GM18868 (cell line): Measurements from ENCODE around the gene BRCC3.

Experiments
- ATAC-seq: cut with Tn5 transposase; IDR thresholded peaks from one replicate; pipeline ENCODE4 v1.9.1; 2021; ENCODE audit warnings: mild to moderate bottlenecking, moderate library complexity; ENCODE audit not compliant: unreplicated experiment

The BRCC3 gene

DNA sequence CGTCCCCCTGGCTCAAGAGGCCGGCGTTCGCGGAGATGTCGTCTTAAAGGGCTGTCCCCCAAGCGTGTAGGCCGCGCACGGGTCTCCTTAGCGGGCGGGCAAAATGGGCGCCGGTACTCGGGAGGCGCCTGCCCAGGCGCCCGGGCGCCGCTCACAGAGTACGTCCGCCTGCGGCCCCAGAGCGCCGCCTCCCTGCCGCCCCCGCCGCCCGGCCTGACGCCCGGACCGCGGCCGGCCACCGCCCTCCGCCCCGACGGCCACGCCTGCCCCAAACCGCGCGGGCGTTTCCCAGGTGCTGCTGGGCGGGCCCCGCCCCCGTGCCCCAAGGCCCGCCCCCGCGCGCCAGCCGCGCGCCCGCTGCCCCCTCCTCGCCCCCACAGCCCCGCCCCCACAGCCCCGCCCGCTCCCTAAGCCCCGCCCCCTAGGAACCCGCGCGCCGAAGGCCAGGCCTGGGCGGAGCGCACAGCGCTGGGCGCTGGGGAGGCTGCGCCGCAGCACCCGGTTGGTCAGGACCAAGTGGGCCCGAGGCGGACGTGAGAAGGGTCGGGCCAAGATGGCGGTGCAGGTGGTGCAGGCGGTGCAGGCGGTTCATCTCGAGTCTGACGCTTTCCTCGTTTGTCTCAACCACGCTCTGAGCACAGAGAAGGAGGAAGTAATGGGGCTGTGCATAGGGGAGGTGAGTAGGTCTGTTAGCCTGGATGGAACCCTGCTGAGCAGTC is at the start of gene BRCC3, which contains the start of the genes CMC4 and MTCP1:
TSS of gene BRCC3 (plus strand) at position 534 of the 719 bp plus-strand sequence. CDS start at position 554, 20 bp downstream.
TSS of gene CMC4 (minus strand) at position 162 of the 719 bp plus-strand sequence. CDS start 7,113 bp downstream, outside the sequence.
TSS of gene MTCP1 (minus strand) at position 162 of the 719 bp plus-strand sequence. CDS start 5,126 bp downstream, outside the sequence.
- ATAC-seq = peak; percentile 90

DNA sequence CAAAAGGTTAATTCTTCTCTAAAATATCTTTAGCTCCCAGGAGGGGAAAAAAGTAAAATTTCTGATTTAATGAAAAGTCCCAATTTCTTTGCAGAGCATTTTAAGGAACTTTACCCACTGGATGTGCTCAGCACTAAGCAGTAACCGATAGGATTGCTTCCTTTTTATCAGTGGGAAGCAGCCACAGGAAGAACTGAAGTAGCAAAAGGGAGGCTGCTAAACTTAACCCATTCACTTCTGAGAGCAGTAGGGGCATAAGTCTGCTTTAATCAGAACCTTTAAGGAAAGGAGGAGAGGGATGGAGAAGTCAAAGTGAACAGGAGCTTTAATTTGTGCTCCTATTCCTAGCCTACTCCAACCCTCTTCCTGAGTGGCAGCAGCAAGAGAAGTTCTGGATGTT is 48.7 kb upstream of the BRCC3 start, which contains the start of gene F8:
TSS of gene F8 (minus strand) at position 139 of the 400 bp plus-strand sequence. CDS start 171 bp downstream, outside the sequence.
- no peak for ATAC-seq

DNA sequence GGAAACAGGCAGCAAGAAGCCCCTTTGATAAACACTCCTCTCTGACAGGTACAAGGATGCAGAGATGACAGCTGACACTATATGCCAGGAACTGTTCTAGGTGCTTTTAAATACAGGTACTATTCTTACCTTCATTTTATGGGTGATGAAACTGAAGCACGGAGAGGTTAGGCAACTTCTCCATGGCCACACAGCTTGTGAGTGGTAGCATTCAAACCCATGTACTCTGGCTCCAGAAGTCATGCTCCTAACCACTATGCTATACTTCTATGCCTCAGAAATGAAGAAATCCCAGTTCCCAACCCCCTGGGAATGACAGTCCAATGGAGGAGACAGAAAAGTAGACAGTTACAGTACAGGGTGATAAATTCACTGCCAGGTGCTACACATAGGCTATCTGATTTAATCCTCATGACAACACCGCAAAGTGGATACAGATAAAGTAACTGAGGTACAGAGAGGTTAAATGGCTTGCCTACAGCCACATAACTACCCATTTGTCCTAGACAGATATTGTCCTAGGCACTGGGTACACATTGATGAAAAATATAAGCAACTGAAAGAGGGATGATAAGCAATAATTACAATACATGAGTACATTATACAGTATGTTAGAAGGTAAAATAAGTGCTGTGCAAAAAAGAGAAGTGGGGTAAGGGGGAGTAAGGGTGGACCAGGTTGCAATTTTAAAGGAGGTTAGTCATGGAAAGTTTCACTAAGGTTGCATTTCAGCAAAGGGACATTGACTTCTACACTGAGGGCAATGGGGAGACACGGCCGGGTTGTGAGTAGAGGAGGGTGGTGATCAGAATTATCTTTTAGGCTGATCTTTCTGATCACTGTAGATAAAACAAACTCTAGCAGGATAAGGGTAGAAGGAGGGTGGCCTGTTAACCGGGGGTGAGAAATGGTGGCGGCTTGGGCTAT is 47.1 kb upstream of the BRCC3 start:
- ATAC-seq = no peak

DNA sequence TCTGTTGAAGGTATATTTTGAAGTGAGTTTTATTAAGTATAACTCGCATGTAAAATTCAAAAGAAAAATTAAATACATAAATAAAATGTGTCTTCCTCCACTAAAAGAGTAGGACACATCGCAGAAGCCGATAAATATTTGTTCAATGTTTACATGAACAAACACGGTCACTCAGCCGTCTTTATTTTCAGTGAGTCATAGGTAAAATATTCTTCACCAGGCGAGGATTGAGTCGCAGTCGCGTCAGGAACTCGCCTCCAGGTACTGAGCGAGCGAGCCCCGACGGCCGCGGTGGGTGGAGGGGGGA is 44.9 kb upstream of the BRCC3 start:
- no peak for ATAC-seq

DNA sequence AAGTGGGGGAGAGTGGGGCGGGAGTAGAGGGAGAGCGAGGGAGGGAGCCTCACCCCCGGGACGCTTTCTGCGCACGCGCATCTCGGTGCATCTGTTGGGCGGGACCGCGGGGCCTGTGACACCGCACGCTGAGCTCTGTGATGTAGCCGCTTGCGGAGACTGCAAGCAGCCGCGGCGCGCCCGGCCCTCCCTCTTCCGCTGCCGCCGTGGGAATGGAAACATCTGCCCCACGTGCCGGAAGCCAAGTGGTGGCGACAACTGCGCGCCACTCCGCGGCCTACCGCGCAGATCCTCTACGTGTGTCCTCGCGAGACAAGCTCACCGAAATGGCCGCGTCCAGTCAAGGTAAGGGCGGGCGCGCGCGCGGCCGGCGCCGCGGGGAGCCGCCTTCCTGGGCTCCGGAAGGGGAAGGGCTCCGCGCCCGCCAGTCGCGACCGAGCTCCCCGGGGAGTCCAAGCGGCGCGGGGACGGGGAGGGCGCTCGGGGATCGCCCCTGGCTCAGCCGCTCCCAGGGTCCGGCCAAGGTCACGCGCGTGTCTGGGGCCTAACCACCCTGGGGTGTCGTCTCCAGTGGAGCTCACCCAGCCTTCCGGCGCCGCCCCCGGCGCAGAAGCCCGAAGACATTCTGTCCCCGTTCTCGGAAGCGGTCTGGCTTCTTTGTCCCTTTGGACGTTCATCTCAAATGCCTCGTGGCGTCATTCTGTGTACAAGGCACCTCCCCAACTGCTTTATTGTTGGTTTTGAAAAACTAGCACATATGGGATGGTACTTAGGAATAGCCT is 44.4 kb upstream of the BRCC3 start, which contains the start of gene FUNDC2:
TSS of gene FUNDC2 (plus strand) at position 118 of the 782 bp plus-strand sequence. CDS start at position 213, 95 bp downstream.
- ATAC-seq = peak; percentile 86

DNA sequence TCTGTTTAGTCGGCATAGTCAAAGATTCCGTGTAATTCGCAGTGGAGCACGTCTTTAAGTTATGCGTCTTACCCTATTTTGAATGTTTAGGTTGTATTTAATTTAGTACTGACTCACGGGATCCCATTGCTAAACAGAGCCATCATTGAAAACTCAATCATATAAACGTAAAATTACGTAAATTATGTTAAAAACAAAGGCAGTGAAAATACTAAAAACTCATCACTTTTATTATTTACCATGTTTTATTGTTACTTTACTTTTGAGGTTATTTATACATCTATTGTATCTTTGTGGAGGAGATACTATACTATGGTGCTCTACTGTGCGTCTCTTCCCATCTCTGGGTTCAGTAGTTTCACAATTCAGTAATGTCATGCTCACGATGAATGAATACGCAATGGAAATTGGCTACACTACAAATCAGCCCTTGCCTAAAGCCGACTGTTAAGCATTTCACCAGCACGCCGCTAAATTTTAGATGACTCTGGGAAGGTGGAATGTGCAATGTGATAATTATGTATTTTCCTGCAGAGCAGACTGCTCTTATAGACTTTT is 43.7 kb upstream of the BRCC3 start:
- no peak for ATAC-seq

DNA sequence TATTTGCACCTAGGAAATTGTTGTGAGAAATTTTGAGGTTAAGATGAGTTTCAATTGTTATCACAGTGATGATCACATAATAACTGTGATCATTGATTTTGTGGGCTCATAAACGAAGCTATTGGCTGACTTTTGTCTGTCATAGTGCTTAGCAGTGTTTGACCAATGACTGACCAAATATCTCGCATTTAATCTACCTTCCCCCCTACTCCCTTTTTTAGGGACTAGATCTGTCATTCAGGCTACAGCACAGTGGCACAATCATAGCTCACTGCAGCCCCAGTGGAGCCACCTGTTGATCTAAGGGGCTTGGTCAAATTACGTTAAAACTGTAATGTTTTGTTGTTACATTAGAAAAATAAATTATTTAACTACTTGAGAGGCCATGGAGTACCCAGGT is 43.2 kb upstream of the BRCC3 start:
- ATAC-seq = no peak

DNA sequence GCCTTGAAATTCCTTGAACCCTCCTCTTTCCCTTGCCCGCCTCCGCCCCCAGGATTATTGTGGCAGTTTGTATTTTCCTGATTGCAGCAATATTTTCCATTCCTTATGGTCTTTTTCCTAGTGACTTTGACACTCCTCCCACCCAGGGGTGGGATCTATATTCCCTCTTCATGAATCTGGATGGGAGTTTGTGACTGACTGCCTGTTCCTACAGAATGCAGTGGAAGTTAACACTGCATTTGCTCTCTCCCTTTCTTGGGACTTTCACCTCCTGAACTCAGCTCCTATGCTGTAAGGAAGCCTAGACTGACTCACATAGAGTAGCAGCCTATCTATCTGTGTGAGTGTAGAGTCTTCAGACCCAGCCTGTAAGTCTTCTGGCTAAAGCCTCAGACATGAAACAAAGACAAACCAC is 42.4 kb upstream of the BRCC3 start:
- no peak for ATAC-seq

DNA sequence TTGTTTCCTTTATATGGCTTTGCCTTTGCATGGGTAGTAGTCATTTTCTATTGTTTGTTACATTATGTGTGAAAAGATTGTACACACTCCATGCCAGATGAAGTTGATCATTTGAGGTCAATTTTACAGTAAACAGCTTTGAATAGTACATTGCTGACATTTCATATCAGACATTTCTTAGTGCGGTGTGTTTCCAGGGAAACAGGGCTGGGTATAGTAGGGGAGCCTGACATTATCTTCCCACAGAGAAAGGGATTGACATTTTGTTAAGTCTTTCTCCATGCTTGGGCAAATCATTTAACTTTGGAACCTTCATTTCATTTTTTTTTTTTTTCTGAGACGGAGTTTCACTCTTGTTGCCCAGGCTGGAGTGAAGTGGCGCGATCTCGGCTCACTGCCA is 39.7 kb upstream of the BRCC3 start:
- ATAC-seq = no peak

DNA sequence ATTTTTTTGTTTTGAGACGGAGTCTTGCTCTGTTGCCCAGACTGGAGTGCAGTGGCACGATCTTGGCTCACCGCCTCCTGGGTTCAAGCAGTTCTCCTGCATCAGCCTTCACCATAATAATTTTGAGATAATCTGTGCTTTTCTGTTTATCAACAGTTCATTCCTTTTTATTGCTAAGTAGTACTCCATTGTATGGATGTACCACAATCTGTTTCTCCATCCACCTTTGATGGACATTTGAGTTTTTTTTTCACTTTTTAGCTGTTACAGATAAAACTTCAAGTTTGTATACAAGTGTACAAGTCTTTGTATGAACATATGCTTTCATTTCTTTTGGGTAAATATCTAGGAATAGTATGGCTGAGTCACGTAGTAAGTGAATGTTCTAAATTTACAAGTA is 35.6 kb upstream of the BRCC3 start:
- no peak for ATAC-seq

DNA sequence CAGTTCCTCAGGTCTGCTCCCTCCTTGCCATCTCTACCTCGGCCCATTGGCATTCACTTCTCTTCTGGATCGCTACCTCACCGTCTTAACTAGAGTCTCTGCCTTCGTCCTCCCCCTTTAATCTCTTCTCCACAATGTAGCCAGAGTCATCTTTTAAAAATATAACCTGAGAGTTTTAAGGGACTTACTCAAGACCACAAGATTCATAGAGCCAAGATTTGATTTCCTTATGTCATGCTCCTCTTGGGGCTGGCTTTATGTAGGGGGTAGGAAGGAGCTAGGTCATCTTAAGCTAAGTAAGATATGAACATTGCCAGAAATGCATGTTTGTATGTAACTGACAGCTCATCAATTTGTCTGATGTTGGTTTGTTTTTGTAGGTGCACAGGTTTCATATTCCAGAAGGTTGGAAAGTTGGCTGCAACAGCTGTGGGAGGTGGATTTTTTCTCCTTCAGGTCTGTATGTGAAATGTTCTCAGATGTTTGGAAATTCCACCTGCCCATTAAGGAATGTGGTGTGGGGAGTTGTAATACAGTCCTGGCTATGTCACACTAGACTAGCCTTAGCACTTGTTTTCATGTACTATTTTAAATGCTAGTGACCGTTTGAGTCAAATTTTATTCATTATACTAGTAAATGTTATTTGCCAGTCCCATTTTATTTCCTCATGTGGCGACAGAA is 25.0 kb upstream of the BRCC3 start:
- no peak for ATAC-seq

DNA sequence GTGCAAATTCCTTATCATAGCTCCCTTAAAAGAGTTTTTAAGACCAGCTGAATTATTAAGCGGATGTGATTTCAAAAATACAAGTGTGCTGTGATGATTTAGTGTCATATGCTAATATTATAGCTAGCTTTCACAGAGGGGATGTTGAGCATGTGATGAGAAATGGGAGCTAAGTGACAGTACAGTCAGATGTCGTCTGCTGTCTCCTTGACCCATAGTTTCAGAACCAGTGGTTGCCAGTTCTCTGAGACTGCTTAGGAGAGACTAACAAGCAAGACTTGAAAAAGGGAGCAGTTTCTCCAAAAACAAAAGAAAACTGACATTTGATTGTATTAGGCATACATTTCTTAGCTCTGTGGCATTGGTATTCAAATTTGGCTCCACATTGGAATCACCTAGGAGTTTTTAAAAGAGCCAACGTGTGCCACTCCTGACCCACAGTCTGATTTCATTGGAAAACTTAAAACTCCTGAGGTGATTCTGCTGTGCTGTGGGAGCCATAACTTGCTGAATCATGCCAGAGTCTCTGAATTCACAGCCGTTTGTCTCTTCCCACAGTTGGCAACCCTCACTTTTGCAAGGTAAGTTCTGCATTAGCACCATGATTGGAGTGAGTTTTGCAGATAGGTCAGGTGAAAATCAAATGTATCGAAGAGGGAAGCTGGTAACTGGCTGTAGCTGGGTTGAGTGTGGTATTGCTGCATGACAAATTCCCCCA is 24.3 kb upstream of the BRCC3 start:
- no peak for ATAC-seq

DNA sequence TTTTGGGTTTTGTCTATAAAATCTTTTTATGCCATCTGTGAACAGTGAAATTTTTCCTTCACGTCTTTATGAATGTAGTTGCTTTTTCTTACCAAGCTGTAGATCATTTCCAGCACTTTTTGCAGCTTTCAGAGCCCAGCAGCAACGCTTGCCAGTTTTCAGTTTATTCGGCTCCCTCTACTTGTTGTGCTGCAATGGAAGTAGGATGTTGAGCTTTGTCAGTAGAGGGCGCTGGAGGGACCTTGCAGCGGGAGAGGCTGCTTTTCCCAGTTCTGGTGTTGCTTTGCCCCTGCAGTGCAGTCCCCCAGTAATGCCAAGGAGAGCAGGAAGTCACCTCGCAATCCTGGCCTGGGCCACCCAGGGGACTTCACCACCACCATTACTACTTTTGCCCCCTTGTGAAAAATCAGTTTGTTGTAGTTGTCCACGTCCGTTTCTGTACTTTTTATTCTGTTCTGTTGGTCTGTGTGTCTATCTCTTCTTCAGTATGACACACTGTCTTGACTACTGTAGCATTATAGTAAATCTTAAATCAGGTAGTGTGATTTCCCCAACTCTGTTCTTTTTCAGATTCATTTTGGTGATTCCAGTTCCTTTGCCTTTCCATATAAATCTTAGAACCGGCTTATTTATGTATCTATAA is 22.2 kb upstream of the BRCC3 start:
- ATAC-seq = no peak

DNA sequence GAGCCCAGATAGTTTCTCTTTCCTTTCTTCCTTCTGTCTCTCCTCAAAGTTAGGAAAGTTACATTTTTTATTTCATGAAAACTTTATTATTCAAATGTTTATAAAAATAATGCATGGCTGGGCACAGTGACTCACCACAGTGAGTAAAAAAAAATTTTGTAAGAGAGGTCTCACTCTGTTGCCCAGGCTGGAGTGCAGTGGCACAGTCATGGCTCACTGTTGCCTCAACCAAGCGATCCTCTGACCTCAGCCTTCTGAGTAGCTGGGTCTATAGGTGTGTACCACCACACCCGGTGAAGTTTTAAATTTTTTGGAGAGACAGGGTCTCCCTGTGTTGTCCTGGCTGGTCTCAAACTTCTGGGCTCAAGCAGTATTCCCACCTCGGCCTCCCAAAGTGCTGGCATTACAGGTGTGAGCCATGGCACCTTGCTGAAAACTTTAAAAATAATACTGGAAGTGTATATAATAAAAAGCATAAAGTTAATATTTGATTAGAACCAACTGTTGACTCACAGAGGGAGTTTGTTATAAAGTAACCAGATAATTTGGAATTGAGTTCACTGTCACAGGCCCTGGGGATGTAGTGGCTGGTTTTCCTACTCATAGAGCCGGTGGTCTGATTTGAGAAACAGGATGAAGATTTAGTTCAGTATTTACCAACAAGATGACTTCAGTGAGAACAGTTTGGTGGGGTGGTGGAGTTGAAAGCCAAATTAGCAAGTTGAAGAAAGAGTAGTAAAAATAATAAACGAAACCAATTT is 18.4 kb upstream of the BRCC3 start:
- no peak for ATAC-seq

DNA sequence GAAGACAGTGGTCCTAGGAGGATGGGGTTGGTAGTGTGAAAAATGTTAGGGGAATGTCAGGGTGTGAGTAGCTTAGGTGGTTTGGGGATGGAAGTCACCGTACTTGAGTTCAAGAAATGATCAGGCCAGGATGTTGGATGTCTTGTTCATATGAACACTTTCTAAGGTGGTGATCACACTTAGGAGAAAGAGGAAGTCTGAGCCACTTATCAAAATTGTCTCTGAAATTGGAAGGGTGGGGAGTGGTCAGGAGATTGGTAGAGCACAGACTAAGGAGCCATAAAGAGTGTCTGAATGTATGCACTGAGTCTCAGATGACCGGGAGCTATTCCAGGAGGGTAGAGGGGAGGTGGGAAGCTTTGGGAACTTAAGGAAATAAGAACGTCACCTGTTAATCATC is 17.7 kb upstream of the BRCC3 start:
- no peak for ATAC-seq

DNA sequence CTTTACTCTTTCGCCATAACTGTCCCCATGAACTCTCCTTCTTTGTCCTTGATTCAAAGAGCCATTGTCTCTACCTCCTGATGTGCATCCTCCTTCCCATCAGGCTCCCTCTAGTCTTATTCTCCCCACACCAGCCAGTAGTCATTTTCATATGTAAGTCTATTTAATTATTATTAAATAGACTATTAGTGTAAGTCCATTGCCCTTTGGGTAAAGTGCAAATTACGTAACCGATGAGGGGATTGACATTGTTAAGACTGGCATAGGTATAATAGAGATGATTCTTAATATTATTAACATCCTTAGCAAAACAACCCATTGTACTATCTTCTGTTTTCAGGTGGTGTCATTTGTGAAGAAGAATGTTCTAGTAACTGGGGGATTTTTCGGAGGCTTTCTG is 17.1 kb upstream of the BRCC3 start:
- ATAC-seq = no peak

DNA sequence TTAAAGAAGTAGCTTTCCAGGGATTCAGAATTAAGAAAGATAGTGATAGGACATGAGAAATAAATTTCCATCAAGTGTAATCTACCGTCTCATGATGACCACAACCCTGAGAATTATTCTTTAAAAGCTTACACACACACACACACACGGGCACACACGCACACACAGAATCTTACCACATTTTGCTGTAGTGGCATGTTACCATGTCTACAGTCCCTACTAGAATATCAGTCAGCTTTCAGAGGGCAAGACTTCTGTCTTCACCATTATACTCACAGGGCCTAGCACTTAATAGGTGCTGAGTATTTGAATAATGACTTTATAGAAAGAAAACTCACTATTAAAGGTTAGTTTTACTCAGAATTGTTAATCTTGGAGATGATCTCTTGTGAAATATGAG is 15.8 kb upstream of the BRCC3 start:
- no peak for ATAC-seq

DNA sequence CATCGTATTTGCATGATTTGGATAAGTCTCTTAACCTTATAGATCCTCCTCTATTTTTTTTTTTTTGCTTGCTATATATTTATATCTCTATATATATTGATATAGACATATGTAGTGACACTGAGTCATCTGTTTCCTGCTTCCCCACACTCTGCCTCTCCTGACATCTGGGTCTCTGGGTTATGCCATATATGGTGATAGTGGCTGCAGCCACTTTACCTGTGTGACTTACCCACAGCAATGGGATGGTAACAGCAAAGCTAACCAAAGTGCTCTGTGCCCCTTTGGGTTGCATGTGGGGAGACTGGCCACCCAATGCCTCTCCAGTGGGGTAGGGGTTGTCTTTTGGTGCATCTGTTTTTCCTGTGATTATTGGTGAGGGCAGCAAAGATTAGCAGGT is 14.8 kb upstream of the BRCC3 start:
- ATAC-seq = no peak
